Measurements from ENCODE around the gene OSTC.

Gene OSTC

GRCh38 chr4:108646706-108647105 is 3.7 kb upstream of the OSTC start:
- no peaks in the 10 kb centered on the region for H3K9me3 ChIP-seq (ENCODE audit: control insufficient read depth, insufficient read depth, low read length)
- no peak overlapping the region for H3K27ac ChIP-seq (ENCODE audit: low read depth, low read length)
- H3K9ac ChIP-seq (ENCODE audit: low read depth, low read length), result no peak overlapping the region
- H3K27me3 ChIP-seq (ENCODE audit: control insufficient read depth, insufficient read depth, low read length), result no peaks in the 10 kb centered on the region
- H3K4me3 ChIP-seq (ENCODE audit: low read depth, low read length), result no peak overlapping the region
- H3K36me3 ChIP-seq (ENCODE audit: control insufficient read depth, insufficient read depth, low read length), result no peaks in the 10 kb centered on the region
- no peaks in the 10 kb centered on the region for H3K4me1 ChIP-seq (ENCODE audit: control insufficient read depth, insufficient read depth, low read length)

- Histone ChIP-seq H3K27ac (ENCODE audit: low read depth, low read length) (no peak overlapping the region), H3K4me3 (ENCODE audit: low read depth, low read length) (peak overlapping the region; percentile 95), H3K9me3 (ENCODE audit: control insufficient read depth, insufficient read depth, low read length) (no peaks in the 10 kb centered on the region), H3K9ac (ENCODE audit: low read depth, low read length) (no peak overlapping the region), H3K27me3 (ENCODE audit: control insufficient read depth, insufficient read depth, low read length) (no peaks in the 10 kb centered on the region), H3K4me1 (ENCODE audit: control insufficient read depth, insufficient read depth, low read length) (no peaks in the 10 kb centered on the region; the same call in 1 of the 2 replicates), H3K36me3 (ENCODE audit: control insufficient read depth, insufficient read depth, low read length) (0 out of 2 replicates have a peak, but pooled peaks cover 4% of the 10 kb centered on the region)
Observed at GRCh38 chr4:108649863-108650211, 562 bp upstream of the OSTC start.

GRCh38 chr4:108651014-108651791 is 804 bp downstream of the OSTC start:
- Histone ChIP-seq H3K27ac (ENCODE audit: low read depth, low read length) (peak overlapping the region; percentile 82), H3K27me3 (ENCODE audit: control insufficient read depth, insufficient read depth, low read length) (no peaks in the 10 kb centered on the region), H3K4me3 (ENCODE audit: low read depth, low read length) (peak overlapping the region; percentile 95), H3K9ac (ENCODE audit: low read depth, low read length) (peak overlapping the region; percentile 93), H3K9me3 (ENCODE audit: control insufficient read depth, insufficient read depth, low read length) (no peaks in the 10 kb centered on the region), H3K4me1 (ENCODE audit: control insufficient read depth, insufficient read depth, low read length) (no peaks in the 10 kb centered on the region; the same call in 1 of the 2 replicates), H3K36me3 (ENCODE audit: control insufficient read depth, insufficient read depth, low read length) (peaks cover 15% of the 10 kb centered on the region)

GRCh38 chr4:108662629-108663028 is 12.2 kb downstream of the OSTC start:
- H3K27ac ChIP-seq (ENCODE audit: low read depth, low read length), result no peak overlapping the region
- H3K4me3 ChIP-seq (ENCODE audit: low read depth, low read length), result no peak overlapping the region

GRCh38 chr4:108674356-108674977 is 24.1 kb downstream of the OSTC start:
- H3K4me3 ChIP-seq (ENCODE audit: low read depth, low read length), result no peak overlapping the region
- H3K36me3 ChIP-seq (ENCODE audit: control insufficient read depth, insufficient read depth, low read length), result peaks cover 19% of the 10 kb centered on the region; the same call in 1 of the 2 replicates
- no peak overlapping the region for H3K27ac ChIP-seq (ENCODE audit: low read depth, low read length)
- no peak overlapping the region for H3K9ac ChIP-seq (ENCODE audit: low read depth, low read length)
- H3K27me3 ChIP-seq (ENCODE audit: control insufficient read depth, insufficient read depth, low read length), result no peaks in the 10 kb centered on the region
- no peaks in the 10 kb centered on the region for H3K4me1 ChIP-seq (ENCODE audit: control insufficient read depth, insufficient read depth, low read length)
- H3K9me3 ChIP-seq (ENCODE audit: control insufficient read depth, insufficient read depth, low read length), result no peaks in the 10 kb centered on the region

More at GRCh38 chr4:108662629-108663028, 12.2 kb downstream of the OSTC start:
- H3K4me1 ChIP-seq (ENCODE audit: control insufficient read depth, insufficient read depth, low read length), result no peaks in the 10 kb centered on the region
- H3K9me3 ChIP-seq (ENCODE audit: control insufficient read depth, insufficient read depth, low read length), result no peaks in the 10 kb centered on the region
- H3K36me3 ChIP-seq (ENCODE audit: control insufficient read depth, insufficient read depth, low read length), result peaks cover 85% of the 10 kb centered on the region
- H3K9ac ChIP-seq (ENCODE audit: low read depth, low read length), result no peak overlapping the region
- no peaks in the 10 kb centered on the region for H3K27me3 ChIP-seq (ENCODE audit: control insufficient read depth, insufficient read depth, low read length)

- no peaks in the 10 kb centered on the region for H3K27me3 ChIP-seq (ENCODE audit: control insufficient read depth, insufficient read depth, low read length)
- H3K9ac ChIP-seq (ENCODE audit: low read depth, low read length), result no peak overlapping the region
- H3K36me3 ChIP-seq (ENCODE audit: control insufficient read depth, insufficient read depth, low read length), result peaks cover 4% of the 10 kb centered on the region; the same call in 1 of the 2 replicates
- no peak overlapping the region for H3K4me3 ChIP-seq (ENCODE audit: low read depth, low read length)
- no peak overlapping the region for H3K27ac ChIP-seq (ENCODE audit: low read depth, low read length)
- no peaks in the 10 kb centered on the region for H3K9me3 ChIP-seq (ENCODE audit: control insufficient read depth, insufficient read depth, low read length)
- H3K4me1 ChIP-seq (ENCODE audit: control insufficient read depth, insufficient read depth, low read length), result no peaks in the 10 kb centered on the region; the same call in 1 of the 2 replicates
Observed at GRCh38 chr4:108681321-108681809, 31.0 kb downstream of the OSTC start.

- no peaks in the 10 kb centered on the region; the same call in 1 of the 2 replicates for H3K4me1 ChIP-seq (ENCODE audit: control insufficient read depth, insufficient read depth, low read length)
- H3K27me3 ChIP-seq (ENCODE audit: control insufficient read depth, insufficient read depth, low read length), result no peaks in the 10 kb centered on the region
- H3K36me3 ChIP-seq (ENCODE audit: control insufficient read depth, insufficient read depth, low read length), result no peaks in the 10 kb centered on the region
- H3K9me3 ChIP-seq (ENCODE audit: control insufficient read depth, insufficient read depth, low read length), result no peaks in the 10 kb centered on the region
- no peak overlapping the region for H3K9ac ChIP-seq (ENCODE audit: low read depth, low read length)
- H3K27ac ChIP-seq (ENCODE audit: low read depth, low read length), result no peak overlapping the region
- no peak overlapping the region for H3K4me3 ChIP-seq (ENCODE audit: low read depth, low read length)
Observed at GRCh38 chr4:108683479-108683878, 33.1 kb downstream of the OSTC start.

GRCh38 chr4:108685036-108685686 is 34.8 kb downstream of the OSTC start:
- Histone ChIP-seq H3K4me3 (ENCODE audit: low read depth, low read length) (no peak overlapping the region), H3K9ac (ENCODE audit: low read depth, low read length) (no peak overlapping the region), H3K27me3 (ENCODE audit: control insufficient read depth, insufficient read depth, low read length) (no peaks in the 10 kb centered on the region), H3K4me1 (ENCODE audit: control insufficient read depth, insufficient read depth, low read length) (no peaks in the 10 kb centered on the region; the same call in 1 of the 2 replicates), H3K27ac (ENCODE audit: low read depth, low read length) (no peak overlapping the region), H3K36me3 (ENCODE audit: control insufficient read depth, insufficient read depth, low read length) (no peaks in the 10 kb centered on the region), H3K9me3 (ENCODE audit: control insufficient read depth, insufficient read depth, low read length) (no peaks in the 10 kb centered on the region)

GRCh38 chr4:108690738-108691137 is 40.3 kb downstream of the OSTC start:
- no peak overlapping the region for H3K4me3 ChIP-seq (ENCODE audit: low read depth, low read length)
- no peaks in the 10 kb centered on the region for H3K9me3 ChIP-seq (ENCODE audit: control insufficient read depth, insufficient read depth, low read length)
- no peaks in the 10 kb centered on the region for H3K36me3 ChIP-seq (ENCODE audit: control insufficient read depth, insufficient read depth, low read length)
- no peaks in the 10 kb centered on the region for H3K27me3 ChIP-seq (ENCODE audit: control insufficient read depth, insufficient read depth, low read length)
- H3K9ac ChIP-seq (ENCODE audit: low read depth, low read length), result no peak overlapping the region
- peaks cover 1% of the 10 kb centered on the region; the same call in 1 of the 2 replicates for H3K4me1 ChIP-seq (ENCODE audit: control insufficient read depth, insufficient read depth, low read length)
- no peak overlapping the region for H3K27ac ChIP-seq (ENCODE audit: low read depth, low read length)

- Histone ChIP-seq H3K9ac (ENCODE audit: low read depth, low read length) (no peak overlapping the region), H3K4me3 (ENCODE audit: low read depth, low read length) (no peak overlapping the region), H3K9me3 (ENCODE audit: control insufficient read depth, insufficient read depth, low read length) (no peaks in the 10 kb centered on the region), H3K27me3 (ENCODE audit: control insufficient read depth, insufficient read depth, low read length) (no peaks in the 10 kb centered on the region), H3K27ac (ENCODE audit: low read depth, low read length) (no peak overlapping the region), H3K4me1 (ENCODE audit: control insufficient read depth, insufficient read depth, low read length) (peaks cover 10% of the 10 kb centered on the region), H3K36me3 (ENCODE audit: control insufficient read depth, insufficient read depth, low read length) (no peaks in the 10 kb centered on the region)
Observed at GRCh38 chr4:108693211-108693610, 42.8 kb downstream of the OSTC start.

GRCh38 chr4:108693819-108694218 is 43.4 kb downstream of the OSTC start:
- Histone ChIP-seq H3K27me3 (ENCODE audit: control insufficient read depth, insufficient read depth, low read length) (no peaks in the 10 kb centered on the region), H3K4me1 (ENCODE audit: control insufficient read depth, insufficient read depth, low read length) (peaks cover 10% of the 10 kb centered on the region), H3K9me3 (ENCODE audit: control insufficient read depth, insufficient read depth, low read length) (no peaks in the 10 kb centered on the region), H3K36me3 (ENCODE audit: control insufficient read depth, insufficient read depth, low read length) (no peaks in the 10 kb centered on the region), H3K4me3 (ENCODE audit: low read depth, low read length) (no peak overlapping the region), H3K9ac (ENCODE audit: low read depth, low read length) (no peak overlapping the region), H3K27ac (ENCODE audit: low read depth, low read length) (no peak overlapping the region)

Data from HUES48 (cell line).